ENCODE measurements around the gene SPSB4.
A peak's percentile ranks its signal among the peaks of the same experiment; 100 is the strongest.

Gene SPSB4

GRCh38 chr3:141170678-141171295 is 119.6 kb downstream of the SPSB4 start:
- no peak for DNase-seq

- no peak for DNase-seq
Measured at GRCh38 chr3:141174674-141175073, 123.5 kb downstream of the SPSB4 start.

DNA sequence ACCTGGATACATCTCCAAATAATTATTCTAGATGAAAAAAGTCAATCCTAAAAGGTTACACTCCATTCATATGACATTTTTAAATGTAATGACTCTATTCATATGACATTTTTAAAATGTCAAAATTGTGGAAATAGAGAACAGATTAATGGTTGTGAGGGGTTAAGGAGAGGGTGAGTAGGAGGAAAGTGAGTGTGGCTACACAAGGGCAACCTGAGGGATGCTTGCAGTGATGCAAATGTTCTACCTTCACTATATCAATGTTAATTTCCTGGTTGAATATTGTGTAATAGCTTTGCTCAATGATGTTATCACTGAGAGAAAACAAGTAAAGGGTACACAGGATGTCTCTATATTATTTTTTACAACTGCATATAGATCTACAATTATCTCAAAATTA is 125.6 kb downstream of the SPSB4 start:
- DNase-seq, result no peak

GRCh38 chr3:141178026-141178425 is 126.9 kb downstream of the SPSB4 start:
- no peak for DNase-seq

DNA sequence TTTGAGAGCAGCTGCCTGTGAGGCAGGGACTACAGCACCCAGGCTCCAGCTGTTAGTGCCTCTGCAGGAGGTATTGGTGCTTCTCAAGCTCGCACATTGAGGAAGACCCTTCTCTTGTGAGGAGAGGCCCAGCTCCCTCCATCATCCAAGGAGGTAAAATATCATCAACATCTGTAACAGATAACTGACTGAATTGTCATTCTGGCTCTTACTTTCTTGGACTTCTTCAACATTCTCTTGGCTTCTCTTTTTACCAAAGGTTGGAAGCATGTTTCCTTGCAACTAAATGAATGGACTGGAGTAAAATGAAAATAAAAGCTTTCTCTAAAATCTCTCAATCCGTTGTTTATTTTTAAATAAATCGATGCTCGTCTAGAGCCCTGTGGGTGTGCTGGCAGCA is 127.4 kb downstream of the SPSB4 start:
- no peak for DNase-seq

- no peak for DNase-seq
Measured at GRCh38 chr3:141179983-141180382, 128.8 kb downstream of the SPSB4 start.

GRCh38 chr3:141181196-141181595 is 130.0 kb downstream of the SPSB4 start:
- DNase-seq, result no peak

DNA sequence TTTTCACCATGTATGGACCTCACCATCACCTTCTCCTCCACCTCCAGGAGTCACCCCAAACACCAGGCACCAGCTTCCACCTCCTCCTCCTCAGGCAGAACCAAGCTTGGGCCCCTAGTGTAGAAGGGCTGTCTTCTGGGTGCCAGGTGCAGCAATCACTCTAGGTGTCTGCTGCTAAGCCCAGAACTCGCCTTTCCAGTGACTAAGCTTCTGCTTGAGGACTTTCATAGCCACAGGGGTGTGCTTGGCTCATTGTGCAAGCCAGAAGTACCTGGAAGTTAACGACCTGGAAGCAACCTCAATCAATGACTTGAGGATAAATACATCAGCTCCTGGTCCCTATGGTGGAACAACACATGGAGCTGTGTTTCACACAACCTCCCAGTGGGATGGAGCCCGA is 130.7 kb downstream of the SPSB4 start:
- DNase-seq, result no peak

DNA sequence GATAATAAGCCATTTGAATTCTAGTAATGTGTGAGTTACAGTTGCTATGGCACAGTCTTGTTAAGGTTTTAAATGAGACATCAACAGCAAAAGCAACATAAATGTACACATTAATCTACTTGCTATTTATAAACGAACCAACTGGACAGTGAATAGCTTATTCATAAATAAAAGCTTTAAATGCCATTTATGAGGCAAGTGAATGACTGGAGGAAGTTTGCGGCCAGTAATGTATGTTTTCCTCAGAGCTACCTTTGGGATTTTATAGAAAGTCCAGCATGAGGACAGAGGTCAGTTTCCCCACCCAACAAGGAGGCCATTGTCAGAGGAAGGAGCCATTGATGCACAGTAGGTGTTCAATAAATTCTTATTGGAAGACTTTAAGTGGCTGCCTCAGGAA is 132.5 kb downstream of the SPSB4 start:
- DNase-seq, result no peak

DNA sequence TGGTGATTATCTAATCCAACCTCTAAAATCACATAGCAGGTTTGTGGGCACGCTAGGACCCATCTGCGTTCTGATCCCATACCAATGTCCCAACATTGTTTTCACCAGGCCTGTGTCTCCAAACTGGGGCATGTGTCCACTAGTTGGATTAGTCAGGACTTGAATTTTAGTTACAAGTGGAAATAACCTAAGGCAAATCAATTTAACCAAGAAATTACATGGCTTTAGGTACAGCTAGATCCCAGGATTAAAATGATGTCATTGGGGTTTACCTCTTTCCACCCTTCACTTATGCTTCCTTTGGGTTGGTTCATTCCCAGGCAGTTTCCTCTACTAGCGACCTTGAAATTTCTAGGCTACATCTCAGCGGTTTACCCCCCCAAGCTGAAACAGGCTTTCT is 133.3 kb downstream of the SPSB4 start:
- no peak for DNase-seq

GRCh38 chr3:141191097-141191749 is 140.1 kb downstream of the SPSB4 start:
- peak; percentile 6 for DNase-seq

- peak; percentile 91 for DNase-seq
Measured at GRCh38 chr3:141192345-141192744, 141.2 kb downstream of the SPSB4 start.

- no peak for DNase-seq
Measured at GRCh38 chr3:141193066-141193830, 142.1 kb downstream of the SPSB4 start.

Measured in fibroblast of skin of right biceps (primary cell).